MCF 10A (cell line): ENCODE measurements around the gene MEGF9. TPM values are rescaled to one million over a fixed set of nuclear protein-coding genes. Genes with fewer than 3 reads are reported as not detected.

ENCODE experiments used
- BruUV-seq: library from RNA; stranded (reverse); fragments of 400-500 nt; replicated peaks from 2 replicates; lab custom pipeline; 2021; lab: Mats Ljungman, UMichigan
- CTCF ChIA-PET: fragments of 300-600 bp; sonication (Branson Sonifier 250); formaldehyde crosslinking; extraction: SDS; loops from one replicate; lab custom pipeline; 2021; ENCODE audit warnings: antibody characterized with exemption, inconsistent platforms; lab: Yijun Ruan, JAX
- POLR2A ChIA-PET: fragments of 300-600, 350-650 bp; sonication (Branson Sonifier 250); formaldehyde crosslinking; extraction: SDS; loops from one replicate; lab custom pipeline; 2020; ENCODE audit warnings: antibody characterized with exemption, inconsistent platforms; lab: Yijun Ruan, JAX
- DNase-seq: peaks from one replicate; pipeline ENCODE4 v3.0.0-alpha.2; 2018; ENCODE audit not compliant: unreplicated experiment
- H3K27ac Mint-ChIP-seq: one replicate; pipeline ENCODE4 v1.8.0; 2022; ENCODE audit warnings: mild to moderate bottlenecking, low read depth, mixed read lengths; ENCODE audit not compliant: unreplicated experiment
- H3K27me3 Mint-ChIP-seq: one replicate; pipeline ENCODE4 v1.8.0; 2022; ENCODE audit warnings: mixed read lengths; ENCODE audit not compliant: insufficient read depth, unreplicated experiment
- H3K36me3 Mint-ChIP-seq: one replicate; pipeline ENCODE4 v1.8.0; 2022; ENCODE audit warnings: mild to moderate bottlenecking, moderate library complexity, mixed read lengths; ENCODE audit not compliant: insufficient read depth, unreplicated experiment
- H3K4me1 Mint-ChIP-seq: one replicate; pipeline ENCODE4 v1.8.0; 2022; ENCODE audit warnings: mixed read lengths; ENCODE audit not compliant: insufficient read depth, unreplicated experiment
- H3K4me3 Mint-ChIP-seq: one replicate; pipeline ENCODE4 v1.8.0; 2022; ENCODE audit warnings: mild to moderate bottlenecking, moderate library complexity, mixed read lengths; ENCODE audit not compliant: unreplicated experiment
- H3K9me3 Mint-ChIP-seq: one replicate; pipeline ENCODE4 v1.8.0; 2022; ENCODE audit warnings: mixed read lengths; ENCODE audit not compliant: unreplicated experiment
- CTCF ChIP-seq: fragments of 200-600 bp; IDR thresholded peaks from one replicate; pipeline ENCODE4 v1.8.0; 2022; ENCODE audit warnings: antibody characterized with exemption, mild to moderate bottlenecking; ENCODE audit not compliant: unreplicated experiment
- intact Hi-C: fragments of 100-400 bp; cut with micrococcal nuclease; formaldehyde crosslinking; loops from 2 replicates; pipeline ENCODE4 v1.14.1; 2022
- total RNA-seq: library from RNA; stranded (reverse); gene quantifications from 2 replicates; pipeline ENCODE4 v1.2.3, GENCODE V29; 2022

Gene MEGF9
- total RNA-seq, 1 experiment from 2014 or later: 5.7 TPM

GRCh38 chr9:120663950-120664349 is 50.3 kb downstream of the MEGF9 start:
- no peak overlapping the region for H3K4me3 Mint-ChIP-seq
- no peaks in the 10 kb centered on the region for H3K36me3 Mint-ChIP-seq
- ChIA-PET POLR2A (interaction anchor here (0.6 to 1.1 kb wide), 3 partner anchors 36 to 201 kb away, joined by 3 to 4 read pairs (median 4); partner anchors contain the start of gene PSMD5), CTCF (no interaction called here)
- H3K27me3 Mint-ChIP-seq: no peaks in the 10 kb centered on the region
- BruUV-seq: no TSS peak
- no peak for TF ChIP-seq CTCF
- no peaks in the 10 kb centered on the region for H3K4me1 Mint-ChIP-seq
- DNase-seq: no peak
- no peak overlapping the region for H3K27ac Mint-ChIP-seq
- intact Hi-C loops: no loop called here
- H3K9me3 Mint-ChIP-seq: no peaks in the 10 kb centered on the region

GRCh38 chr9:120663380-120663779 is 50.9 kb downstream of the MEGF9 start:
- Mint-ChIP-seq H3K9me3 (no peaks in the 10 kb centered on the region), H3K36me3 (no peaks in the 10 kb centered on the region), H3K4me1 (no peaks in the 10 kb centered on the region), H3K27ac (no peak overlapping the region), H3K27me3 (no peaks in the 10 kb centered on the region), H3K4me3 (no peak overlapping the region)
- no peak for TF ChIP-seq CTCF
- intact Hi-C loops: no loop called here
- CTCF ChIA-PET: no interaction called here
- DNase-seq: no peak
- BruUV-seq: no TSS peak
- POLR2A ChIA-PET: interaction anchor here (0.6 to 1.1 kb wide), 4 partner anchors 36 to 201 kb away, joined by 3 to 4 read pairs (median 4); partner anchors contain the start of gene PSMD5

GRCh38 chr9:120662513-120662912 is 51.8 kb downstream of the MEGF9 start:
- H3K36me3 Mint-ChIP-seq: no peaks in the 10 kb centered on the region
- H3K27me3 Mint-ChIP-seq: no peaks in the 10 kb centered on the region

GRCh38 chr9:120659676-120660075 is 54.6 kb downstream of the MEGF9 start:
- intact Hi-C loops: no loop called here
- H3K4me1 Mint-ChIP-seq: peaks cover 2% of the 10 kb centered on the region
- no peaks in the 10 kb centered on the region for H3K9me3 Mint-ChIP-seq
- H3K36me3 Mint-ChIP-seq: no peaks in the 10 kb centered on the region
- ChIA-PET POLR2A (no interaction called here), CTCF (no interaction called here)
- no peak overlapping the region for H3K4me3 Mint-ChIP-seq
- no peak for DNase-seq
- no peaks in the 10 kb centered on the region for H3K27me3 Mint-ChIP-seq
- TF ChIP-seq CTCF: no peak
- BruUV-seq: no TSS peak
- H3K27ac Mint-ChIP-seq: no peak overlapping the region

More at GRCh38 chr9:120662513-120662912, 51.8 kb downstream of the MEGF9 start:
- no peak overlapping the region for H3K27ac Mint-ChIP-seq
- ChIA-PET CTCF (interaction anchor here (0.6 to 0.7 kb wide), 3 partner anchors 39 to 297 kb away, joined by 3 read pairs; no protein-coding TSS in a partner anchor), POLR2A (interaction anchor here (1.0 kb wide), 1 partner anchor 15 kb away, joined by 4 read pairs; no protein-coding TSS in a partner anchor)
- BruUV-seq: no TSS peak
- no peak for DNase-seq
- no peaks in the 10 kb centered on the region for H3K9me3 Mint-ChIP-seq
- intact Hi-C loops: no loop called here
- no peaks in the 10 kb centered on the region for H3K4me1 Mint-ChIP-seq
- no peak overlapping the region for H3K4me3 Mint-ChIP-seq
- no peak for TF ChIP-seq CTCF
